Hindlimb muscle (tissue), 1 donor: ENCODE results near the gene PRSS56. TPM values are rescaled to one million over a fixed set of nuclear protein-coding genes. Genes with fewer than 3 reads are reported as not detected.

ENCODE experiments used
- DNase-seq: peaks from one replicate; pipeline ENCODE4 v3.0.0-alpha.2; 2013
- polyA plus RNA-seq: library from polyadenylated mRNA; unstranded; fragments of 120-200 nt; gene quantifications from one replicate; pipeline ENCODE4 v1.2.1, GENCODE V29; 2013; ENCODE audit not compliant: insufficient read length

The PRSS56 gene
- polyA plus RNA-seq, 1 donor: 2.2 TPM

GRCh38 chr2:232486558-232487384, 33.4 kb upstream of the PRSS56 start:
- no peak for DNase-seq

GRCh38 chr2:232487385-232488096, 32.6 kb upstream of the PRSS56 start, which contains the start of gene ECEL1:
ECEL1 (minus strand) TSS chr2:232487834; CDS start chr2:232486653, 1,181 bp downstream.
- DNase-seq: no peak

- DNase-seq: no peak
Measured at GRCh38 chr2:232488097-232488711, 32.0 kb upstream of the PRSS56 start.

GRCh38 chr2:232488721-232489300, 31.4 kb upstream of the PRSS56 start:
- DNase-seq: no peak

- DNase-seq: no peak
Measured at GRCh38 chr2:232489516-232490220, 30.5 kb upstream of the PRSS56 start.

GRCh38 chr2:232490221-232491138, 29.7 kb upstream of the PRSS56 start:
- no peak for DNase-seq

GRCh38 chr2:232491139-232491780, 28.9 kb upstream of the PRSS56 start:
- no peak for DNase-seq

GRCh38 chr2:232492236-232492848, 27.8 kb upstream of the PRSS56 start:
- DNase-seq: no peak

GRCh38 chr2:232492963-232493700, 27.1 kb upstream of the PRSS56 start:
- no peak for DNase-seq

- DNase-seq: no peak
Measured at GRCh38 chr2:232493701-232494474, 26.3 kb upstream of the PRSS56 start.

- no peak for DNase-seq
Measured at GRCh38 chr2:232494542-232494941, 25.6 kb upstream of the PRSS56 start.

- no peak for DNase-seq
Measured at GRCh38 chr2:232495292-232495691, 24.9 kb upstream of the PRSS56 start.

GRCh38 chr2:232496501-232497270, 23.5 kb upstream of the PRSS56 start:
- DNase-seq: no peak

- DNase-seq: no peak
Measured at GRCh38 chr2:232497348-232497747, 22.8 kb upstream of the PRSS56 start.

GRCh38 chr2:232498452-232498851, 21.7 kb upstream of the PRSS56 start:
- DNase-seq: no peak

GRCh38 chr2:232501331-232501771, 18.8 kb upstream of the PRSS56 start:
- DNase-seq: no peak

GRCh38 chr2:232501794-232502390, 18.3 kb upstream of the PRSS56 start:
- no peak for DNase-seq
